GM18867 (cell line): ENCODE data around the gene AJAP1.
"Not testable (repeated sequence)": the region's sequence is repeated elsewhere in the genome, so short reads cannot be mapped to it uniquely, and the experiment has no call there.

ENCODE experiments used
- ATAC-seq: cut with Tn5 transposase; IDR thresholded peaks from one replicate; pipeline ENCODE4 v1.9.1; 2021; ENCODE audit warnings: mild to moderate bottlenecking, moderate library complexity; ENCODE audit not compliant: unreplicated experiment

AJAP1 gene

GRCh38 chr1:4653796-4654725 lies at the start of gene AJAP1:
Gene AJAP1, plus strand, starts transcription at chr1:4654609. Its CDS starts 817 bp downstream, at chr1:4655426.
- ATAC-seq, result no peak

- no peak for ATAC-seq
These were observed 49.3 kb upstream of the AJAP1 start for GRCh38 chr1:4605158-4605557.

GRCh38 chr1:4611563-4612341 lies 42.7 kb upstream of the AJAP1 start:
- no peak for ATAC-seq

GRCh38 chr1:4612991-4613390 lies 41.4 kb upstream of the AJAP1 start:
- ATAC-seq, result no peak

- ATAC-seq, result no peak
These were observed 40.6 kb upstream of the AJAP1 start for GRCh38 chr1:4613606-4614370.

- no peak for ATAC-seq
These were observed 39.9 kb upstream of the AJAP1 start for GRCh38 chr1:4614371-4615137.

GRCh38 chr1:4615138-4615470 lies 39.3 kb upstream of the AJAP1 start:
- ATAC-seq, result no peak

GRCh38 chr1:4615501-4615900 lies 38.9 kb upstream of the AJAP1 start:
- ATAC-seq, result no peak

GRCh38 chr1:4616831-4617465 lies 37.5 kb upstream of the AJAP1 start:
- ATAC-seq, result no peak

GRCh38 chr1:4617506-4617905 lies 36.9 kb upstream of the AJAP1 start:
- no peak for ATAC-seq

- ATAC-seq, result not testable (repeated sequence)
These were observed 35.6 kb upstream of the AJAP1 start for GRCh38 chr1:4618827-4619226.

- ATAC-seq, result no peak
These were observed 32.8 kb upstream of the AJAP1 start for GRCh38 chr1:4621646-4622045.

- ATAC-seq, result no peak
These were observed 31.6 kb upstream of the AJAP1 start for GRCh38 chr1:4622821-4623220.

- no peak for ATAC-seq
These were observed 30.2 kb upstream of the AJAP1 start for GRCh38 chr1:4624141-4624715.

GRCh38 chr1:4624801-4625200 lies 29.6 kb upstream of the AJAP1 start:
- no peak for ATAC-seq

- ATAC-seq, result no peak
These were observed 28.3 kb upstream of the AJAP1 start for GRCh38 chr1:4626061-4626460.

GRCh38 chr1:4626560-4627319 lies 27.7 kb upstream of the AJAP1 start:
- no peak for ATAC-seq

GRCh38 chr1:4627353-4627752 lies 27.1 kb upstream of the AJAP1 start:
- no peak for ATAC-seq

GRCh38 chr1:4628992-4629391 lies 25.4 kb upstream of the AJAP1 start:
- no peak for ATAC-seq
